HG03460 (cell line): ENCODE measurements around the gene IMPA2.

Experiments used
- ATAC-seq: cut with Tn5 transposase; IDR thresholded peaks from one replicate; pipeline ENCODE4 v1.9.1; 2021; ENCODE audit not compliant: unreplicated experiment

The IMPA2 gene

GRCh38 chr18:12007063-12007462 is 25.8 kb downstream of the IMPA2 start:
- ATAC-seq = no peak

- no peak for ATAC-seq
These were observed 27.0 kb downstream of the IMPA2 start for GRCh38 chr18:12008181-12008767.

GRCh38 chr18:12008842-12009580 is 27.7 kb downstream of the IMPA2 start:
- no peak for ATAC-seq

GRCh38 chr18:12009581-12010140 is 28.4 kb downstream of the IMPA2 start:
- no peak for ATAC-seq

- no peak for ATAC-seq
These were observed 29.0 kb downstream of the IMPA2 start for GRCh38 chr18:12010187-12010802.

- ATAC-seq = no peak
These were observed 30.1 kb downstream of the IMPA2 start for GRCh38 chr18:12011199-12011956.

- ATAC-seq = no peak
These were observed 30.7 kb downstream of the IMPA2 start for GRCh38 chr18:12011957-12012549.

- ATAC-seq = no peak
These were observed 31.4 kb downstream of the IMPA2 start for GRCh38 chr18:12012697-12013096.

GRCh38 chr18:12013186-12013916 is 32.0 kb downstream of the IMPA2 start:
- no peak for ATAC-seq

- ATAC-seq = no peak
These were observed 32.8 kb downstream of the IMPA2 start for GRCh38 chr18:12014086-12014485.

GRCh38 chr18:12014521-12015415 is 33.5 kb downstream of the IMPA2 start:
- ATAC-seq = no peak

GRCh38 chr18:12015416-12016062 is 34.2 kb downstream of the IMPA2 start:
- no peak for ATAC-seq

GRCh38 chr18:12017081-12017480 is 35.8 kb downstream of the IMPA2 start:
- no peak for ATAC-seq

- ATAC-seq = no peak
These were observed 37.6 kb downstream of the IMPA2 start for GRCh38 chr18:12018861-12019260.

- no peak for ATAC-seq
These were observed 39.8 kb downstream of the IMPA2 start for GRCh38 chr18:12021077-12021476.

- no peak for ATAC-seq
These were observed 40.3 kb downstream of the IMPA2 start for GRCh38 chr18:12021596-12021995.

- no peak for ATAC-seq
These were observed 42.1 kb downstream of the IMPA2 start for GRCh38 chr18:12023375-12023774.

- no peak for ATAC-seq
These were observed 45.3 kb downstream of the IMPA2 start for GRCh38 chr18:12026562-12026961.

GRCh38 chr18:12027046-12027445 is 45.7 kb downstream of the IMPA2 start:
- no peak for ATAC-seq
